NCI-H345 treated with DMSO at 0.1 percent for 48 hours (cell line): Measurements from ENCODE around the gene PSEN1.

Experiments
- DNase-seq: peaks from one replicate; lab custom pipeline; 2025; ENCODE audit not compliant: unreplicated experiment; lab: John Stamatoyannopoulos, UW

The PSEN1 gene

DNA sequence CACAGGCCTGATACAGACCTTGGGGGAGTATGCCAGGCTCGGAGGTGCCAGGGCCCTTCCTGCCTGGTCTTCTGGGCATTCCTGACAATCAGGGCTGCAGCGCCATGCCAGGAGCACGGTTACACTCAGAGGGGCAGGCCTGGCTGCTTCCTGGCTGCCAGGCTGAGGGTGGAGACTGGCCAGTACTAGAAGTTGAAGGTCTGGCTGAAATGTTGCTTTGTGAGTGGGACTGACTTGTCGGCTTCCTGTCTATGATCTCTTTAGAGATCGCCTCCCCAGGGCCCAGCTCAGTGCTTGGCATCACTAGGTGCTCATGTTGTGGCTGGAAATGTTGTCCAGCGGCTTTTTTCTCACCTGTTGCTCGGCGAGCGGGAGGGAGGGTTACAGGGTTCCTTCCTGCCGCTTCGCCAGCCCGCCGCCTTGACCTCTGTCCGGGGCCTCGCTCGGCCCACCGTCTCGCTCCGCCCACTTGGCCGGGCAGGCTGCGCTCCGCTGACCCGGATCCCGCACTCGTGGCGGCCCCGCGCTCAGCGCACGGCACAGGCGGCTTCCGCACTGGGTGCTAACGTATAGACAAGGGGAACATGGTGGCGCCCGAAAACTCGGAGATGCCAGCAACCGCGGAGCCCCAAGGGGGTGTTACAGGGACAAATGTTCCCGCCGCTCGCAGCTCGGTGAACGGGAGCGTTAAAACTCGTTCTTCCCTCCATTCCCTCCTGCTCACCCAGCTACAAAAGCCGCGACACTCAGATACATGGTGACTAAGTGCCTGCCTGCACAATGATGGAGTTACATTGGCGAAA is 133.6 kb downstream of the PSEN1 start:
- no peak for DNase-seq

DNA sequence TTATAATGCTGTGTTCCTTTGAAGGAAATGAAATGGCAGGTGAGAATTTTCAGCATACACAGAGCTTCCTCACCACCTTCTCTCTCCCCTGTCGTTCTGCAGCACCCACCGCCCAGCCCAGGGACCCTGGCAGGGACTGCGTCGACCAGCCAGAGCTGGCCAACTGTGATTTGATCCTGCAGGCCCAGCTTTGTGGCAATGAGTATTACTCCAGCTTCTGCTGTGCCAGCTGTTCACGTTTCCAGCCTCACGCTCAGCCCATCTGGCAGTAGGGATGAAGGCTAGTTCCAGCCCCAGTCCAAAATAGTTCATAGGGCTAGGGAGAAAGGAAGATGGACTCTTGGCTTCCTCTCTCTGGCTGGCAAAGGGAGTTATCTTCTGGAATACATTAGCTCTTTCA is 136.1 kb downstream of the PSEN1 start:
- no peak for DNase-seq
